ENCODE results near the gene CASZ1. TPM values are rescaled to one million over a fixed set of nuclear protein-coding genes. Genes with fewer than 3 reads are reported as not detected.

Gene CASZ1
- total RNA-seq, 1 experiment from 2014 or later: 12.6 TPM

DNA sequence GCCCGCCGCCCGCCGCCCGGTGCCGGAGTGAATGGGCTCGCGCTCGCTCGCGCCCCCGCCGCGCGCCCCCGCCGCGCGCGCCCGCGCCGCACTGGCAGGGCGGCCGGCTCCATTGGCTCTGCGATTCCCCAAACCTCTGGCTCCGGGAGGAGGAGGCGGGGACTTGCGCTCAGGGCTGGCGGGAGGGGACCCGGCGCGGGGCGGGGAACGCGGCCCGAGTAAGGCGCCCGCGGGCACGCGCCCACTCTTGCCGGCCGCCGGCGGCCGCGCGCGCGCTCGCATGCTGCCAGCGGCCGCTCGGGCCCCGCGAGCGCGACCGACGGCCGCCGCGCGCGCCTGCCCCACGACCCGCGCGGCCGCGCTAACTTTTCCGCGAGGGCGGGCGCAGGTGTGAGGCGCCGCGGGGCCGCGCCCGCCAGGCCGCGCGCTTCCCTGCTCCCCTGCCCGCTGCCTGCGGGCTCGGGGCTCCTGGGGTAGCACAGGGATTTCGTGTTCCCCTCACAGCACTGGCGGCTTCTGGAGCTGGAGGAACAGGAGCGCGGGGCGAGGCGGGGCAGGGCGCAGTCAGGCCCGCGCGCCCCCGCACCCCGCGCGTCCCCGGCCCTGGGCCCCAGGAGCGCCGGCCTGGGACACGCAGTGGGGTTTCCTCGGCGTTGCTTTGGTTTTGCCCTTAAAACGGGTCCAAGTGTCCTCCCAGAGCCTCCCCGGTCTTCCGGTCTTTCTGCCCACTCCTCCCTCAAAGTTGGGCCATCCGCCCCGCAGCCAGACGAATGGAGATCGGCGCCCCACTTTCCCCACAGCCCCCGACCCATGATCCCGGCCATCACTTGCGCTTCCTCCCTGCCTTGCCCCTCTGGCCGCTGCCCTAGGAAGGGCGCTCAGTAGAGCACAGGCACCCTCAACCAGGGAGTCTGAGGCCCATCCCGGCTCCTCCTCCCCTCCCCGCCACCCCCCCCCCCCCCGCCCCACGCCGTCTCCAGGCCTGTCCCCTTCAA, 101.5 kb downstream of the CASZ1 start:
- no peaks in the 10 kb centered on the region for H3K9me3 Mint-ChIP-seq (ENCODE audit: low read depth, unreplicated experiment)
- intact Hi-C loops (cut with micrococcal nuclease; ENCODE audit: unreplicated experiment): loop anchor here (5.0 kb wide), 1 partner anchor 172 kb away; no protein-coding TSS in a partner anchor
- CTCF ChIA-PET: no interaction called here
- peaks cover 36% of the 10 kb centered on the region for H3K4me1 Mint-ChIP-seq (ENCODE audit: low read depth, unreplicated experiment)
- TF ChIP-seq, protein P1, sequence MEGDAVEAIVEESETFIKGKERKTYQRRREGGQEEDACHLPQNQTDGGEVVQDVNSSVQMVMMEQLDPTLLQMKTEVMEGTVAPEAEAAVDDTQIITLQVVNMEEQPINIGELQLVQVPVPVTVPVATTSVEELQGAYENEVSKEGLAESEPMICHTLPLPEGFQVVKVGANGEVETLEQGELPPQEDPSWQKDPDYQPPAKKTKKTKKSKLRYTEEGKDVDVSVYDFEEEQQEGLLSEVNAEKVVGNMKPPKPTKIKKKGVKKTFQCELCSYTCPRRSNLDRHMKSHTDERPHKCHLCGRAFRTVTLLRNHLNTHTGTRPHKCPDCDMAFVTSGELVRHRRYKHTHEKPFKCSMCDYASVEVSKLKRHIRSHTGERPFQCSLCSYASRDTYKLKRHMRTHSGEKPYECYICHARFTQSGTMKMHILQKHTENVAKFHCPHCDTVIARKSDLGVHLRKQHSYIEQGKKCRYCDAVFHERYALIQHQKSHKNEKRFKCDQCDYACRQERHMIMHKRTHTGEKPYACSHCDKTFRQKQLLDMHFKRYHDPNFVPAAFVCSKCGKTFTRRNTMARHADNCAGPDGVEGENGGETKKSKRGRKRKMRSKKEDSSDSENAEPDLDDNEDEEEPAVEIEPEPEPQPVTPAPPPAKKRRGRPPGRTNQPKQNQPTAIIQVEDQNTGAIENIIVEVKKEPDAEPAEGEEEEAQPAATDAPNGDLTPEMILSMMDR (IDR thresholded peaks at IDR 0.05; ENCODE audit: unreplicated experiment): no peak
- peak overlapping the region; percentile 67 for H3K4me3 Mint-ChIP-seq (ENCODE audit: low read depth, unreplicated experiment)
- peaks cover 21% of the 10 kb centered on the region for H3K36me3 Mint-ChIP-seq (ENCODE audit: insufficient read depth, unreplicated experiment)
- H3K27me3 Mint-ChIP-seq (ENCODE audit: unreplicated experiment): no peaks in the 10 kb centered on the region
- DNase-seq: peak; percentile 89
- H3K27ac Mint-ChIP-seq (ENCODE audit: unreplicated experiment): peak overlapping the region; percentile 27
- BruUV-seq (replicated peaks): no TSS peak

DNA sequence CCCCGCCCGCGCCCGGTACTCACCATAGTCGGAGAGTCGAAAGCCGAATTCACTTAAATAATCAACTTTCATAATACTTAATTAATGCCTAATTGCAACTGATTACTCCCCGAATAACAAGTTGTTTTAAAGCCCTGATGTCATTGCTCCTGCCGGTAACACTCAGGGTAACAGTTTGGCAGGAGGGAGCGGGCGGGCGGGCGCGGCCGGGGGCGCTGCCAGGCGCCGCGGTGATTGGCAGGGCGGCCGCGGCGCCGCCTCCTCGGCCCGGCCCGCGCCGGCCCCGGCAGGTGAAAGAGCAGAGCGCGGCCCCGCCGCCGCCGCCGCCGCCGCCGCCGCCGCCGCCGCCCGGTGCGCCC, 102.2 kb downstream of the CASZ1 start:
- no peaks in the 10 kb centered on the region for H3K27me3 Mint-ChIP-seq (ENCODE audit: unreplicated experiment)
- peaks cover 29% of the 10 kb centered on the region for H3K4me1 Mint-ChIP-seq (ENCODE audit: low read depth, unreplicated experiment)
- H3K27ac Mint-ChIP-seq (ENCODE audit: unreplicated experiment): no peak overlapping the region
- TF ChIP-seq, protein P1 (IDR thresholded peaks at IDR 0.05; ENCODE audit: unreplicated experiment): no peak
- BruUV-seq (replicated peaks): no TSS peak
- no peaks in the 10 kb centered on the region for H3K9me3 Mint-ChIP-seq (ENCODE audit: low read depth, unreplicated experiment)
- CTCF ChIA-PET: no interaction called here
- H3K36me3 Mint-ChIP-seq (ENCODE audit: insufficient read depth, unreplicated experiment): peaks cover 21% of the 10 kb centered on the region
- no peak for DNase-seq
- intact Hi-C loops (cut with micrococcal nuclease; ENCODE audit: unreplicated experiment): loop anchor here (5.0 kb wide), 1 partner anchor 173 kb away; no protein-coding TSS in a partner anchor
- H3K4me3 Mint-ChIP-seq (ENCODE audit: low read depth, unreplicated experiment): peak overlapping the region; percentile 67

DNA sequence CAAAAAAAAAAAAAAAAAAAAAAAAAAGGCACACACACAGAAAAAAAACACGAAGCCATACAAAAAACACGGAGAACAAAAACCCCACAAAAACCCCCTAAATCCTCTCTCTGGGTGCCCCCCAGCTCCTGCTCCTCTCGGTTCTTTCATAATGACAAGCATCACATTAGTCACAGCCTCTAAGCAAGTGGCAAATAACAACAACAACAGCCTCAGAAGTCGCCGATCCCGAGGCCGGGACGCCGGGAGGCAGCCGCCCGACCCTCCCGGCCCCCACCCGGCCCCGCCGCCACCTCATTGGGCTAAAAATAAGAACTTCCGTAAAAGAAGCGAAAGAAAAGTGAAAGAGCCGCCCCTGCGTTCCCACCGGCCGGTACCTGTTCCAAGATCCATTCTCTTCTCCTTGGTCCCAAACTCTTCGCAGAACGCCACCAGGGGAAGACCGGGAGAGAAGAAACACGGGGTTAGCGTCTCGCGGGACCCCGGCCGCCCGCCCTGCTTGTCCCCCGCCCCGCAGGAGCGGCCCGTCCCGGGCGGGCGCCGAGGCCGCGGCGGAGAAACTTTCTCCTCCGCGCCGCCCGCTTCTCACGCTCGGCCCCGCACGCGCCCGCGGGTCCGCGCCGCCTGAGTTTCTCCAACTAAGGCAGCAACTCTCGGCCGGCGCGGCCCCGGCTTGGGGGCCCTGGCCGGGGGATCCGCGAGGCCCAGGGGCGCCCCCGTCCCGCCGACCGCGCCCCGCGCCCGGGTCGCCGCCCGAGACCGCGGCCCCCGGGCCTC, 102.8 kb downstream of the CASZ1 start:
- no peaks in the 10 kb centered on the region for H3K27me3 Mint-ChIP-seq (ENCODE audit: unreplicated experiment)
- H3K4me1 Mint-ChIP-seq (ENCODE audit: low read depth, unreplicated experiment): peaks cover 29% of the 10 kb centered on the region
- BruUV-seq (replicated peaks): no TSS peak
- peak overlapping the region; percentile 67 for H3K4me3 Mint-ChIP-seq (ENCODE audit: low read depth, unreplicated experiment)
- no peaks in the 10 kb centered on the region for H3K9me3 Mint-ChIP-seq (ENCODE audit: low read depth, unreplicated experiment)
- DNase-seq: peak; percentile 18
- peak overlapping the region; percentile 27 for H3K27ac Mint-ChIP-seq (ENCODE audit: unreplicated experiment)
- H3K36me3 Mint-ChIP-seq (ENCODE audit: insufficient read depth, unreplicated experiment): peaks cover 22% of the 10 kb centered on the region
- CTCF ChIA-PET: interaction anchor here (0.6 kb wide), 1 partner anchor 17 kb away, joined by 3 read pairs; no protein-coding TSS in a partner anchor
- TF ChIP-seq, protein P1 (IDR thresholded peaks at IDR 0.05; ENCODE audit: unreplicated experiment): no peak
- intact Hi-C loops (cut with micrococcal nuclease; ENCODE audit: unreplicated experiment): loop anchor here (2.0 to 5.0 kb wide), 2 partner anchors 95 to 174 kb away; no protein-coding TSS in a partner anchor

DNA sequence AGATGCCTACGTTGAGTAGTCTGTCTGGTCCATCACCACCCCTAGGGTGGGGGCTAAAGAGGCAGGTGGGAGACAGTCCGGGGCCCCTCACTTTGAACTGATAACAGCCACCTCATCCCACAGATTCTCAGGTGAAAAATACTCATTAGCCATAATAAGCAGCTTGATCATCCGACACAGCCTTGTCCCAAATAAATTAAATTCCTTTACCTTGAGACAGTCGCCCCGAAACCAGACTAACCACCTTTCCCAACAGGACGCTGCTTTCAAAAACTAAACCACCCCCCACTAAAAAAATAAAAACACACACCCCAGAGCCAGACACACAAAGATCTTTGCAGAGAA, 103.3 kb downstream of the CASZ1 start:
- TF ChIP-seq, protein P1 (IDR thresholded peaks at IDR 0.05; ENCODE audit: unreplicated experiment): no peak
- CTCF ChIA-PET: interaction anchor here (0.6 to 1.4 kb wide), 2 partner anchors 16 to 164 kb away, joined by 3 read pairs; no protein-coding TSS in a partner anchor
- Mint-ChIP-seq H3K4me3 (ENCODE audit: low read depth, unreplicated experiment) (peak overlapping the region; percentile 67), H3K27ac (ENCODE audit: unreplicated experiment) (peak overlapping the region; percentile 27), H3K27me3 (ENCODE audit: unreplicated experiment) (no peaks in the 10 kb centered on the region), H3K9me3 (ENCODE audit: low read depth, unreplicated experiment) (no peaks in the 10 kb centered on the region), H3K36me3 (ENCODE audit: insufficient read depth, unreplicated experiment) (peaks cover 24% of the 10 kb centered on the region), H3K4me1 (ENCODE audit: low read depth, unreplicated experiment) (peaks cover 29% of the 10 kb centered on the region)
- no peak for DNase-seq
- BruUV-seq (replicated peaks): TSS peak; percentile 88
- intact Hi-C loops (cut with micrococcal nuclease; ENCODE audit: unreplicated experiment): loop anchor here (2.0 to 5.0 kb wide), 2 partner anchors 96 to 174 kb away; no protein-coding TSS in a partner anchor
